GM04503 (cell line): ENCODE measurements around the gene STIMATE.

Source experiments
- DNase-seq: peaks from one replicate; pipeline ENCODE4 v3.0.0-alpha.2; 2012; ENCODE audit warnings: low read depth

Gene STIMATE

GRCh38 chr3:52790337-52790736 lies 107.0 kb downstream of the STIMATE start:
- no peak for DNase-seq

- DNase-seq, result no peak
Observed at GRCh38 chr3:52789746-52790040, 107.7 kb downstream of the STIMATE start.

- DNase-seq, result no peak
Observed at GRCh38 chr3:52788890-52789745, 108.2 kb downstream of the STIMATE start.

- DNase-seq, result no peak
Observed at GRCh38 chr3:52787672-52788625, 109.4 kb downstream of the STIMATE start.

- no peak for DNase-seq
Observed at GRCh38 chr3:52787246-52787645, 110.1 kb downstream of the STIMATE start.
